Myocyte (in vitro differentiated cells): ENCODE results near the gene ITPKC. TPM values are rescaled to one million over a fixed set of nuclear protein-coding genes. Genes with fewer than 3 reads are reported as not detected.

Experiments
- DNase-seq: peaks from one replicate; pipeline ENCODE4 v3.0.0-alpha.2; 2012; ENCODE audit warnings: low read depth
- total RNA-seq: library from RNA; depleted of rRNA; stranded (reverse); fragments of >200 nt; gene quantifications from 2 replicates; pipeline ENCODE4 v1.2.3, GENCODE V29; 2014

ITPKC gene
- total RNA-seq, 1 donor from 2014 or later, result 15.6 TPM

DNA sequence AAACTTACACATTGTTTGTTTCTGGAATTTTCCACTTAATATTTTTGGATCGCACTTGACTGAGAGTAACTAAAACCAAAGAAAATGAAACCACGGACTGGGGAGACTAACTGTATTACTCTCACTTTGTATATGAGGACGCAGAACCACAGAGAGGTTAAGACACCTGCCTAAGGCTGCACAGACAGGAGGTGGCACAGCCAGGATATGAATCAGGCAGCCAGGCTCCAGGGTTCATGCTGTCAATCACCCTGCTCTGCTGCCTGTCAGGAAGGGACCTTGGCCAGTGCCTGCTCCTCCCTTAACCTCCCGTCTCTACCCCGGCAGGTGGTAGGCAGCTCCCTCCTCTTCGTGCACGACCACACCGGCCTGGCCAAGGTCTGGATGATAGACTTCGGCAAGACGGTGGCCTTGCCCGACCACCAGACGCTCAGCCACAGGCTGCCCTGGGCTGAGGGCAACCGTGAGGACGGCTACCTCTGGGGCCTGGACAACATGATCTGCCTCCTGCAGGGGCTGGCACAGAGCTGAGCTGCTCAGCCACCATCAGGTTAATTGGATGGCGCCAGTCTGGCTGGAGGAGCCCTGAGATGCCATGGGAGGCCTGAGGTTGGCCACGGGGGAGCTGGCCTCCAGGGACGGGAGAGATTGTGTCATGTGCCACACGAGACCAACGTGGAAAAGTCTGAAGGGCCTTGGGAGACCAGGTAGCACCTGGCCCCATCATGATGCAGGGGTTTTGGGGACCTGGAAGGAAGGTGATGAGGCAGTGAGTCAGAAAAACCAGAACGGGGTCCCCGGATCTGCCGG, 22.3 kb downstream of the ITPKC start:
- DNase-seq, result no peak

DNA sequence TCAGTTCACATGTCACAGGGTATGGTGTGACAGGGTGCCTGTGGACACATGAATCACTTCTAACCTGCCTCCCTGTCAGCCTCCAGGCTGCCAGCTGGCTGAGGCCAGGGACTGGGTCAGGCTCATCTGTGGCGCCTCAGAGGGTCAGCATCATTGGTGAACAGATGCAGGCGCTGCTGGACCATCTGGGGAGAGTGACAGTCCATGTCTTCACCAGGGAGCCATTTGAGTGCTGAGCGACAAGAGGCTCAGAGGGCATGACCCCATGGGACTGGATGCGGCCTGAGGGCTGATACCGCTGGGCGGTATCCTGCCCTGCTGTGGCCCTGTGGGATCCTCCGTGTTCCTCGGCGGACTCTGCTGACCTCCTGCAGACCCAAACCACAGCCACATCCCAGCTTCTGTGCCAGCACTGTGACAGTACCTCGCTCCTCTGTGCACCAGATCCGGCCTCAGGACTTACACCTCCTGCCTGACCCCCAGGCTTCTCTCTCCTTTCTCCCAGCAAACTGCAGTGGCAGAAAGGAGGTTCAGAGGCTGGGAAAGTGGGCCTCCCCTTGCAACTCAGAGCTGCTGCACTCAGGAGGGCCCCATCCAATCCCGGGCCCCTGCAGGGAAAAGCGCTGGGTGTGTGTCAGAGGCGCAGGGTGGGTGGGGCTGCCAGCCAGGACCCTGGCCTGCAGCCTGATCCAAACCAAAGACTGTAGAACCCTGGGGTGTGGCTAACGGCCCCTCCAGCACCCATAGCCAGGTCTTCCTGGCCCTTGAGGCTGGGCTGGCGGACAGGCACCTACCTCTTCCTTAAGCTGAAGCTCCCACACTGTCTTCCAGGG, 23.2 kb downstream of the ITPKC start:
- no peak for DNase-seq

DNA sequence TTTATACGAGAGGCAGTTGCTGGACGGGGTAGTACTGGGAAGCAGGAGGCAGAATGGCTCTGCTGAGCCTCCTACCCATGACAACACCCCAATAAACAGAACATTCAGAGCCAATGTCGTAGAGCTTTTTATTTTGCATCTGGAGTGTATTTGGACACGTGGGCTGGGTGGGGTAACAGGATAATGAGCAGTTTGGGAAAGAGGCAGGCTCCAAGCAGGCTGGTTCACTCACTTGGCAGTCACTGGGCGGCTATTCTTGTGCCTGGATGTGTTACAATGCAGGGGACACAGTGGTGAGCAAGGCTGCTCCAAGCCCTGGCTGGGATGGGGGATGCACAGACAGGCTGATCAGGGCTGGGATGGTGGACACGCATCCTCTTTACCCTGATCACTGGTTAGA, 23.8 kb downstream of the ITPKC start:
- no peak for DNase-seq

DNA sequence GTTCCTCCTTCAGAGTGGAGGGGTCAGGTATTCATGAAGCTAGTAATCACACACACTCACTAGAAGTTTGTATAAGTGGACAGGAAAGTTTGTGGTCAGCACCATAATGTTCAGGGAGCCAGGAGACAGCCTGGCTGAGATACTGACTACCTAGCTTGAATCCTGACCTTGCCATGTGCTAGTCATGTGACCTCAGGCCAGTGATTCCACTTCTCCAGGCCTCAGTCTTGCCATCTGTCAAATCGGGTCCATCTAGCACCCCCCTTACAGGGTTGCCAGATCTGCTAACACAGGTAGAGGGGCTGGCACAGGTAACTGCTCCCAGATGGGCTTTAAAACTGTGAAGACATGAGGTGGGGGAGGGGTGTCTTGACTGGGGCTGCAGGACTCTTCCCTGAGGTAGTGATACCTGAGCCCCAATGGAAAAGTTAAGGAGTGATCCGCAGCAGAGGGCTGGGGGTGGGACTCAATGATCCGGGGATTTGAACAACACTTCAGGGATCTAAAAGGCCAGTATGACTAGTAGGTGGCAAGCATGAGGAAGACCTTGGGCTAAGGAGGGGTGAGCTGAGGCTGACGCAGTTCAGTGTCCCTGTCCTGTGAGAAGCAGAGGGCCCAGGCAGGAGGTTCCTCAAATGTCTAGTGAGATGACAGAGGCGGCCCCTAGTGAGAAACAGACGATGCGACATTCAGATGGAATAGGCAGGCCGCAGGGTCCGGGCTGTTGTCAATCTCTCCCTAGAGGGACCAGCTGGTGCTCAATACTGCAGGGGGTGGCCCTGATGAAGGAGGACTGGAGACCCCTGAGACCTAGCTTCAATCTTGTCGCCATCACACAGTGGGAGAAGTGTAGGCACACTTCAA, 24.8 kb downstream of the ITPKC start:
- no peak for DNase-seq

DNA sequence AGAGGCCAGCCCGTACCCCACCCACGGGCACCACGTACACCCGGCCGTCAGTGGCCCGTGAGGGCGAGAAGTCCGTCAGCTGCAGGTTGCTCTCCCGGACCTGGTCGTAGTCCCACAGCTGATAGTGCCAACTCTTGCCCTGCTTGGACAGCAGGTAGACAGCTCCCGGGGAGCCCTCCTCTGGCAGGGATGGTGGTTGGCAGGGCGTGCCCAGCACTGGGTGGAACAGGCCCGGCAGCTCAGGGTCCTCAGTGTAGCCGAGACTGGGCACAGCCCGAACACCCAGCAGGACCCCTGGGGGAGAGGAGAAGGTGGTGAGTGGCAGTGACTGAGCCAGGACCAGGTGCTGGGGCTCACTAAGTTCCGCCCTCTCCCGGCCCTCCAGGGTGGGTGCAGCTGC, 25.6 kb downstream of the ITPKC start:
- no peak for DNase-seq

DNA sequence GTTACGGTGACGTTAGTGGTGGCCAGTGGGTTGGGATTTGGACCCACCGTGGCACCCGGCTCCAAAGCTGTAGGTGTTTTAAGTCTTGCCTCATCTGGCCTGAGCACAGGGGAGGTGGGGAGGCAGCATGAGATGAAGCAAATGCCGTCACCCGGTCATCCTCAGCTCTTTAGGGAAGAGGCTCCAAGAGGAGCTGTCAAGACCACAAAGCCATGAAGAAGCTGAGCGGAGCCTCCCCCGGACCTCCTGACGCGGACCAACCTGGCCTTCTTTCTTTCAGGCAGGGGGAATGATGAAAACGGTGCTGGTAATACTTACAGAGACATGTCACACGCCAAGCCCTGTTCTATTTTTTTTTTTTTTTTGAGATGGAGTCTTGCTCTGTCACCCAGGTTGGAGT, 26.0 kb downstream of the ITPKC start:
- DNase-seq, result no peak

DNA sequence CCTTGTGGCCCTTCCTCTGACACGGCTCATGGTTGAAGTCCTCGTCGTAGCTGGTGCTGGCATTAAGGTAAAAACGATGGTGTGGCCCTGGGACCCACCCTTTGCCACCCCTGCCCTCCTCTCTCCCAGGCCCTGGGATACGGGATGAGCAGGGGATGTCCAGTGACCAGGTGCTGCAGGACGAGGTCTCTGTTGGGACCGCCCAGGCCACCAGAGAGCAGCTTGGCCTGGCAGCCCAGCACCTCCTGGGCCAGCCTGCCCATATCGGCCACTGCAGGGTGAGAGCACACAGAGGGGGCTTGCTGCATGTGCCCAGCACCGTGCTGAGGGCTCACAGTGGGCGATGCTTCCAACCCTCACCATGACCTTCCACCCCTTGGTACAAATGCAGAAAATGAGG, 27.0 kb downstream of the ITPKC start:
- no peak for DNase-seq

DNA sequence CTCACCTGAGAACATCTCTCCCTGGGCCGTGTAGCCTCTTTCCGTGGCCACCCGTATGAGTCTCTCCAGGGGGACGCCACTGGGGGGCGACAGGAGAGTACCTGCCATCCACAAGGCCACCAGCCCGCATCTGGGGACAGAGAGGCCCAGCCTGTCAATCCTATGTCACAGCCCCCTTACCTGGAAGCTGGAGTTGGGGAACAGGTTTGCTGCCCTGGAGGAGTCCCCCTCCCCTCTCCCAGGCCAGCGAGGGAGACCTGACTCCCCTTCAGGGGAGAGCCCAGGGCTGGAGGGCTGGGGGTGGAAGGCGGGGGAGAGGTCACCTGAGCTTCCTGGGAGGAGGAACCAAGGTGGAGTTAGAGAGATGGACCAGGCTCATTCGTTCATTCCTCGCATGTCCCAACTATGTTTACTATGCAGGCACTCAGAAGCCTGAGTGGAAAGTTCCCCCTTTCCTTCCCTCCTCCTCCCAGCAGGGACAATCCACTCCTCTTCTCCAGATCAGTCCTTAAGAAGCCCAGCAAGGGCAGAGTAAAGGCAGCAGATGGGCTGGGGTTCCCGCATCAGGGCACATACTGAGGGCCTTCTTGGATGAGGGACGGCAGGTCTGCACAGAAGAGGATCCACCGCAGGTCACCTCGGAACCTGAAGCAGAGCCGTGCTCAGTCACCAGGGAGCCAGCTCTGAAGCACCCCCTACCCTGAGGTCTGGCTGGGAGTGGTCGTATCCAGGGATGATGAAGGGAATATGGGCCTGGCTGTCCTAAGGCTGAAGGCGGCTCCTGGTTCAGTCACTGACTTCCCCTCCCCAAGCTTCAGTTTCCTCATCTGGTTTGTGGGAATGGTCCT, 27.9 kb downstream of the ITPKC start:
- DNase-seq, result no peak

DNA sequence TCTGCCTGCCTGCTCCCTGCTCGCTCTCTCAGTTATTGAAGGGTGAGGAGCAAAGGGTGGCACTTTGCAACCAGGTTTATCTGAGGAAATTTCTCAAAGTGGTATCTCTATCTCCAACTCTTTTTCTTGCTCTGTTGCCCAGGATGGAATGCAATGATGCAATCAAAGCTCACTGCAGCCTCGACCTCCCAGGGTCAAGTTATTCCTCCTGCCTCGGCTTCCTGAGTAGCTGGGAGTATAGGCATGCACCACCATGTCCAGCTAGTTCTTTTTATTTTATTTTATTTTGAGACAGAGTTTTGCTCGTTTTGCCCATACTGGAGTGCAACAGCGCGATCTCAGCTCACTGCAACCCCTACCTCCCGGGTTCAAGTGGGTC, 28.5 kb downstream of the ITPKC start:
- no peak for DNase-seq

DNA sequence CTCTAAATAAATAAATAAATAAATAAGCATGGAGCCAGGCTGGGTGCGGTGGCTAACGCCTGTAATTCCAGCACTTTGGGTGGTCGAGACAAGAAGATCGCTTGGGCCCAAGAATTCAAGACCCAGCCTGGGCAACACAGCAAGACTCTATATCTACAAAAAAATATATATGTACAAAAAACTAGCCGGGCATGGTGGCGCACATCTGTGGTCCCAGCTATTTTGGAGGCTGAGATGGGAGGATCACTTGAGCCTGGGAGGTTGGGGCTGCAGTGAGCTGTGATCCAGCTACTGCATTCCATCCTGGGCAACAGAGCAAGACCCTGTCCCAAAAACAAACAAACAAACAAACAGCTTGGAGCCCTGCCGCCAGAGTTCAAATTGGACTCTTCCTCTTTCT, 30.6 kb downstream of the ITPKC start:
- no peak for DNase-seq

DNA sequence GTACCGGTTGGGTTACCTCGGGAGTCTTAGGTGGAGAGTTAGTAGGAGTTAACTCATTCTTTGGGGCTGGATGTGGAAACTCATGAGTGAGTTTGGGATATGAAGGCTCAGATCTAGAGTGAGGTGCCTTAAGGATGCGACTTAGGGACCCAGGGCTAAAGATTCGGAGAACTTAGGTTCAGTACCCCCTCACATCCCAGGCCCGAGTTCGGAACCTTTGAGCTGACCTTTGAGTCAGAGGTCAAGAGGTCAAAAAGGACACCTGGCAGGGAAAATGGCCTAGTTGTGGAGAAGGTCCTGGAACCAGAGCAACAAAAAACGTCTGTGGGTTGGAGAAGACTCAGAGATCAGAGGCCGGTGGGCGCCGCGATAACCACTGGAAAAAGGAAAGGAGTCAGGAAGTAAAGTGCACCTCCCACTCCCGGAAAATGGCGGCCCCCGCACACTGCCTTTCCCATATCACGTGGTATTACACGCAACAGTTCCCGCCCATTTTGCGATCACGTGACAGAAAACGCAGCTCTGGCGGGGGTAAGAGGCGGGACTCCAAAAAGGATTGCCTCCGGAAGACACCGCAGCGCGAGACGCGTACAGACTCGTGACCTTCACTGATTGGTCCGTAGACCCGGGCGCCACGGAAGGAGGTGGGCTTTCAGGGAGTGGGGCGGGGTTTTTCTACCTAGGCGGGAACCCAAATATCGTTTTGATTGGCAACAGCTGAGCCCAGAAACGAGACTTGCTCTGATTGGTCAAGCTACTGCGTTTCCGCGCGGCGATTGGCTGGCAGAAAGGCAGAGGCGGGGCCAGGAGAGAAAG, 33.4 kb downstream of the ITPKC start, which contains the start of gene ACTMAP:
ACTMAP (minus strand) TSS at position 420 of the 816 bp plus-strand sequence. CDS start 674 bp downstream, outside the sequence.
- peak; percentile 100 for DNase-seq

DNA sequence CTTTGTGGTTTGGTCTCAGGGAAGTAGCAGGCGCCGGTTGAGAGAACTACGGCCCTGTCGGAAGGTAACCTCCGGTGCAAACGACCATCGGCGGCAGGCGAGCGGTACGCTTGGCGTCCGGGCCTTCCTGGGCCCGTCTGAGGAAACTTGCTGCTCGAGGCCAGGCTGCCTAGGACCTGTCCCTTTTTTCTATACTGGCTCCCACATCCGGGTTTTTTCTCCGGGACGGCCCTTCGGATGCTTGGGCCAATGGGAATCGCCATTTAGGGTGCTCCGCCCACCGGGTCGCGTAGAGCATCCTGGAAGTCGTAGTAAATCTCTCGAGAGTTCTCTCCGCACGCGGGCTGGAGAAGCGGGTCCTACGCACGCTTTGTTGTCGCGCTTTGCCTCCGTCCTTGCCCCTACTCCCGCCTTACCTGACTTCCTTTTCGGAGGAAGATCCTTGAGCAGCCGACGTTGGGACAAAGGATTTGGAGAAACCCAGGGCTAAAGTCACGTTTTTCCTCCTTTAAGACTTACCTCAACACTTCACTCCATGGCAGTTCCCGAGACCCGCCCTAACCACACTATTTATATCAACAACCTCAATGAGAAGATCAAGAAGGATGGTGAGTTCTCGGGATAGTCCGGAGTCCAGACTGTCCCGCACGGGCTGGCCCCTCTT, 34.1 kb downstream of the ITPKC start, which contains the start of gene SNRPA:
SNRPA (plus strand) TSS at position 330 of the 664 bp plus-strand sequence; CDS start at position 536, 206 bp downstream.
- DNase-seq, result peak; percentile 99

DNA sequence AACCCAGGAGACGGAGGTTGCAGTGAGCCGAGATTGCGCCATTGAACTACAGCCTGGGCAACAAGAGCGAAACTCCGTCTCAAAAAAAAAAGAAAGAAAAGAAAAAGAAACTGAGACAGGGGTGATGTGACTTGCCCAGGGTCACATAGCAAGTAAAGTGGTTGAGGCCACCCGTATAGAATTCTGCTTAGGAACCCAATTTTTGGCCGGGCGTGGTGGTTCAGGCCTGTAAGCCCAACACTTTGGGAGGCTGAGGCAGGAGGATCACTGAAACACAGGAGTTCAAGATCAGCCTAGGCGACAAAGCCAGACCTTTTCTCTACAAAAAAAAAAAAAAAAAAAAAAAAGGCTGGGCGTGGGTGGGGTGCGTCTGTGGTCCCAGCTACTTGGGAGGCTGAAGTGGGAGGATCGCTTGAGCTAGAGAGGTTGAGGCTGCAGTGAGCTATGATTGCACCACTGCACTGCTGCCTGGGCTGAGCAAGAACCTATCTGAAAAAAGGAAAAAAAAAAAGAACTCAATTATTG, 35.4 kb downstream of the ITPKC start:
- no peak for DNase-seq

DNA sequence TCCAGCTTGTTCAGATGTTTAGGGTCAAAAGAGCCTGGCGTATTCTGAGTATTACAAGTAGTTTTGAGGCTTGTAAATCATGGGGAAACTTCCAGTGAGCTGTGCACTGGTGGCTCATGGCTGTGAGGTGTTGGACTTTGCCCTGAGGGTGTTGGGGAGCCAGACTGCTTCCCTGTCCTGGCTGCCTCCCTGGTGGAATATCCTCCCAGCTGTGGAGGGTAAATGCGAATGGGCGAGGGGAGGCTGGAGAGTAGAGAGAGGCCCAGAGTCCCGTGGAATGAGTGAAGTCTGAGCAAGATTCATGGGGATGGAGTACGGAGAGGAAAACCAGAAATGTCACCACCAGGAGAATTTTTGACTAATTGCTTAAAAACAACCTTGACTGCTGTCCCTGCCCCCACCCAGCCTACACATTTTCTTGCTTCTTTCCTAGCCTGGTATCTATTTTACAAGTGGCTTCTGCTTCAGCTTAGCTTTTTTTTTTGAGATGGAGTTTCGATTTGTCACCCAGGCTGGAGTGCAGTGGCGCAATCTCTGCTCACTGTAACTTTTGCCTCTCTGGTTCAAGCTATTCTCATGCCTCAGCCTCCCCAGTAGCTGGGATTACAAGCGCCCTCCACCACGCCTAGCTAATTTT, 37.8 kb downstream of the ITPKC start:
- DNase-seq, result no peak

DNA sequence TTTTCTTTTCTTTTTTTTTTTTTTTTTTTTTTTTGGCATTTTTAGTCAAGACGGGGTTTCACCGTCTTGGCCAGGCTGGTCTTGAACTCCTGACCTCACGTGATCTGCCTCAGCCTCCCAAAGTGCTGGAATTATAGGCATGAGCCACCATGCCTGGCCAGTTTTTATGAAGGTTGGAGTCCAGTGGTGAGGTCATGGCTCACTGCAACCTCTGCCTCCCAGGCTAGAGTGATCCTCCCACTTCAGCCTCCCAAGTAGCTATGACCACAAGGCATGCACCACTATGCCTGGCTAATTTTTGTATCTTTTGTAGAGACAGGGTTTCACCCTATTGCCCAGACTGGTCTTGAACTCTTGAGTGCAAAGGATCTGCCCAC, 38.3 kb downstream of the ITPKC start:
- no peak for DNase-seq

DNA sequence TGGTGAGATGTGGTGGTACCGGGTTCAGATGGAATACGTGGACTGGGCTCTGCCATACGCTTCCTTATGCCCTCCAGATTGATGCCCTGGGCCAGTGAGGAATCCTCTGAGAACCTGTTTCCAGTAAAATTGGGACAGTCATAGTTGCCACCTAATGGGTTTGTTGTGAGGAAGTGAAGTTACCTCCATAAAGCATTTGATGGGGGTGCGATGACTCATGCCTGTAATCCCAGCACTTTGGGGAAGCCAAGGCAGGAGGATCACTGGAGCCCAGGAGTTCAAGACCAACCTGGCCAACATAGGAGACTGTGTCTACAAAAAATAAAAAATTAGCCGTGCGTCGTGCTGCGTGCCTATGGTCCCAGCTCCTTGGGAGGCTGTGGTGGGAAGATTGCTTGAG, 38.9 kb downstream of the ITPKC start:
- DNase-seq, result no peak

DNA sequence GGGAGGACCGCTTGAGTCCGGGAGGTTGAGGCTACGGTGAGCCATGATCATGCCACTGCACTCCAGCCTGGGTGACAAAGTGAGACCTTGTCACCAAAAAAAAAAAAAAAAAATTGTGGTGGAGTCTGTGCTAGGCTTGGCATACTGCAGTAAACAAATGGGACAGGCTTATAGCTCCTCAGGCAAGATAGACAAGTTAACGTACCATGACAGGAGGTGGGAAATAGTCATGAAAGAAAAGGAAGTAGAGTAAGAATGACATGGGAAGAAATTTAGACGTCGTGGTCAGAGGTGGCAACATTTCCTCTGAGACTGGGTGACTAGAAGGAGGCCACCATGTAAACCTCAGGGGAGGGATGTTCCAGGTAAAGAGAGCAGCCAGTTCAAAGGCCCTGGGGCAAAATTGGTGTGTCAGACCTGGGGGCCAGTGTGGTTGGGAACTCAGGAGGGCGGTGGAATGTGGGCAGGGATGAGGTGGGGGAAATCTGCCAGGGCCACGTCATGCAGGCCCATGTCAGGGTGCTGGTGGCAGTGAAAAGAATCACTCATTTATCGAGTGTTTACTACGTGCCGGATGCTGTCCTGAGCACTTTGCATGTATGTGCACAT, 39.7 kb downstream of the ITPKC start:
- no peak for DNase-seq

DNA sequence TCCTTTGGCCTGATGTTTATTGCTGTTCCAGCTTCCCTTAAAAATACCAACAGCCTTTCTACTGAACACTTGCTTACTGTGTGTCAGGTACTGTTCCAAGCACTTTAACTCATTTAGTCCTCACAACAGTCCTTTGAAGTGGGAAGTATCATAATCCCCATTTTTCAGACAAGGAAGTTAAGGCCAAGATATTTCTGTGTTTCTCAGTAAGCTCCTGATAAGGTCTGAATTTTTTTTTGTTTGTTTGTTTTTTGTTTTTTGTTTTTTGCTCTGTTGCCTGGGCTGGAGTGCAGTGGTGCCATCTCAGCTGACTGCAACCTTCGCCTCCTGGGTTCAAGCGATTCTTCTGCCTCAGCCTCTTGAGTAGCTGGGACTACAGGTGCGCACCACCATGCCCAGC, 41.6 kb downstream of the ITPKC start:
- no peak for DNase-seq
